Fibroblast of skin of left quadriceps (primary cell): Measurements from ENCODE around the gene AGXT.
"Not testable (repeated sequence)": the region's sequence is repeated elsewhere in the genome, so short reads cannot be mapped to it uniquely, and the experiment has no call there.

Source experiments
- DNase-seq, 2 experiments: peaks; one replicate each; pipeline ENCODE4 v3.0.0-alpha.2; 2013; ENCODE audit warnings: low read depth in 2 of 2

AGXT gene

GRCh38 chr2:240839152-240840143 is 29.2 kb upstream of the AGXT start:
- no peak for DNase-seq

- peak in 1 of 2 experiments; percentile 8 for DNase-seq
Observed at GRCh38 chr2:240840435-240841060, 28.1 kb upstream of the AGXT start.

DNA sequence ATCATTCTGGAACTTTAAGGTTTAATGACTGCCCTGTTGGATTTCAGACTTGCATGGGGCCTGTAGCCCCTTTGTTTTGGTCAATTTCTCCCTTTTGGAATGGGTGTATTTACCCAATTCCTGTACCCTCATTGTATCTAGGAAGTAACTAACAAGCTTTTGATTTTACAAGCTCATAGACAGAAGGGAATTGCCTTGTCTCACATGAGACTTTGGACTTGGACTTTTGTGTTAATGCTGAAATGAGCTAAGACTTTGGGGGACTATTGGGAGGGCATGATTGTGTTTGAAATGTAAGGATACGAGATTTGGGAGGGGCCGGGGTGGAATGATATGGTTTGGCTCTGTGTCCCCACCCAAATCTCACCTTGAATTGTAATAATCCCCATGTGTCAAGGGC is 22.3 kb upstream of the AGXT start:
- DNase-seq = not testable (repeated sequence)

DNA sequence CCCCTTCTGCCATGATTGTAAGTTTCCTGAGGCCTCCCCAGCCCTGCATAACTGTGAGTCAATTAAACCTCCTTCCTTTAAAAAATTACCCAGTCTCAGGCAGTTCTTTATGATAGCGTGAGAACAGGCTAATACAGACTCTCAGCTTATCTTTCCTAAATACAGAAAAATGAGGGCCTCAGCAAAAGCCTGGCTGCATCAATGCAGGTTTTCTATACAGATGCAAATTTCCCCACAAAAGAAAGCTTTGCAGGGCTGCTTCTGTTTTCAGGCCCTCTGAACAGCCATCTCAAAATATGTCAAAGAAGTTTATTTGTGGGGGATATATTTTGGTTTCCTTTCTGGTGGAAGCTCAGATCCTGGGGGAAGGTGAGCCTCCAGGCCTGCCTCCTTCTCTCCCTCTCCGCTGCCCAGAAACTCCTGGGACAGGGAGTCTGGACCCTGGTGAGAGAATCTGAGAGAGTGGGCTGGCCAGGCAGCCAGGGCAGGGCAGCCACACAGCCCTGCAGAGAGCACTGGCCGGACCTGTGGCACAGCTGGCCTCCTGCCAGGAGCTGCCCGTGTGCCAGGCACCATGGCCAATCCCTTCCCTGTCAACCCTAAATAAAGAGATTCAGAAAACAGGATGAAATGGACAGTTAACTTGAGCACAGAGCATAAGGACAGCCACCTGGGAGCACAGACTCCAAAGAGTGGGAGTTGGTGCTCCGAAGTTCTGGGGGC is 21.6 kb upstream of the AGXT start:
- no peak for DNase-seq

- no peak for DNase-seq
Observed at GRCh38 chr2:240847817-240848216, 20.8 kb upstream of the AGXT start.

DNA sequence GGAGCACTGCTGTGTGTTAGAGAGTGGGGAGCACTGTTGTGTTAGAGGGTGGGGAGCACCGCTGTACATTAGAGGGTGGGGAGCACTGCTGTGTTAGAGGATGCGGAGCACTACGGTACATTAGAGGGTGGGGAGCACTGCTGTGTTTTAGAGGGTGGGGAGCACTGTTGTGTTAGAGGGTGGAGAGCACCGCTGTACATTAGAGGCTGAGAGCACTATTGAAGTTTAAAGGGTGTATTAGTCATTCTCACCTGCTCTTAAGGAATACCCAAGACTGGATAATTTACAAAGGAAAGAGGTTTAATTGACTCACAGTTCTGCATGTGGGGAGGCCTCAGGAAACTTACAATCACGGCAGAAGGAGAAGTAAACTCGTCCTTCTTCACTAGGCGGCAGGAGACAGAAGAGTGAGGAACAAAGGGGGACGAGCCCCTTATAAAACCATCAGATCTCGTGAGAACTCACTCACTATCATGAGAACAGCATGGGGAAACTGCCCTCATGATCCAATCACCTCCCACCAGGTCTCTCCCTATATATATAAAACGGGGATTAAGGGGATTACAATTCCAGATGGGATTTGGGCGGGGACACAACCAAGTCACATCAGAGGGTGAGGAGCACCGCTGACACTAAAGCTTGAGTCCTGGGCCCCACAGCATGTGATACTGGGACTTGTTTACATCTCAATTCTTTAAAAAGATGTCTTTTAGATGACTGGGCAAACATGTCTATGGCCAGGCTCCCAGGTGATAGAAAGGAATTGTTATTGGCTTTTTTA is 19.5 kb upstream of the AGXT start:
- no peak for DNase-seq

GRCh38 chr2:240850026-240850425 is 18.6 kb upstream of the AGXT start:
- no peak for DNase-seq

GRCh38 chr2:240850756-240851077 is 17.9 kb upstream of the AGXT start:
- DNase-seq = no peak

DNA sequence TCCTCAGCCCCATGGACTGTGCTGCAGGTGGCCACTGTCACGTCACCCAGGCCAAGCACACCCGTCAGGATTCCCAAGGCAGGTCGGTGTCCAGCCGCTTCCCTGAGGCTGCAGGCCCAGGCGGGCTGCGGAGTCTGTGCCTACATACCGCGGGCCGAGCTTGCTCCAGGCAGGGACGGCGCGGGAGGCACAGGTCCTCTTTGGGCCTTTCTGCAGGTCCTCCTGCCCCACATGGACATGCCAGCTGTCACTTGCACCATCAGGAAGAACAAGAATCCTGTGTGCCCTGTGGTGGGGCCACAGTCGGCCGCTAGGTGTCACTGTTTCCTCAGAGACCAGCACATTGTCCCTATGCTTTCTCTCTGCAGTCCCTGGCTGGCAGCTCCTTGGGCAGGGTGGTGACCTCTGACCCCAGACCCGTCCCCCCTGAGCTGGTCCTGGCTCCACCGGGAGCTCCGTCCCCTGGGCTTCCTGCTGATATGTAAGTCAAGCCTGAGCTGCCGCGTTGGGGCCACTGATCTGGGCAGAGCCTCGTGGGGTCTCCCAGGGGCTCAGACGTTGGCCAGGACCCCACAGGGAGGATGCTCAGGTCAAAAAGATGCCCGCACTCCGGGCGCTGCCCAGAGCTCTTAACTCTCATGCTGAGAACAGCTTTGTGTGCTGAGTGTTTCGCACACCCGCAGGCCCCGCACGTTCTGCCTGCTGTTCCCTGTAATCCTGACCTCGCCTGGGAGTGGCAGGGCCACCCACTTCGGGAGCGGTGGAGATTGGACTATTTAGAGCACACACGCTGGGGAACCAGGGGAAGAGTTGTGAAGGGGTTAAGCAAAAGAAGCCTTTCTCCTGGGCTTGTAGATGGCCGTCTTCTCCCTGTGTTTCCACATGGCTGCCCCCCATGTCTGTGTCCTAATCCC is 17.3 kb upstream of the AGXT start:
- peak; percentile 32 to 33 for DNase-seq

DNA sequence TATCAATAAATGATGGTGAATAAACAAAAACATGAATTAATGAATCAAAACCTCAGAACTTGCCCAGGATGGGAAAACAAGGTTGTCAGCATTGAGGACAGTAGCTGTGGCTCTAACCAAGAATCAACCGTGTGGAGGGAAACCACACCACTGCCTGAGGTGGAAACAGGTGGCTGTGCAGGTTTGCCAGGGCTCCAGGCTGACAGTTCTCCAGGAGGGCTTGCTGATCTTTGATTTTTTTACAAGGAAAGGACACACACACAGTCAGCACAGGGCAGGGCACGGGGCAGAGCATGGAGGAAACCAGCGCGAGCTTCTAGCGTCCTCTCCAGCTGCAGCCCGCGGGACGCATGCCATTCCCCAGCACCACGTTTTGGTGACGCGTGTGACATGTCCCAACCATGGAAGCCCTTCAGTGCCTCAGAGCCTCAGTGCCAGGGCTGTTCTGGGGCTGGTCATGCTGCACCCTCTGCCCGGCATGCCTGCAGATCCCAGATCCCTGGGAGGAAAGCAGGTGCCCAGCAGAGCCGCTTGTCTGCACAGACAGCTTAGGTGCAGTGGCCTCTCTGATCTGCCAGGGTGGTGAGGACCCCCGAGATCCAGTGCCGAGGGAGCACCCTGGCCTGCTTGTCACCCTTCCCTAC is 15.8 kb upstream of the AGXT start:
- no peak for DNase-seq

GRCh38 chr2:240855670-240856069 is 13.0 kb upstream of the AGXT start:
- no peak for DNase-seq

- no peak for DNase-seq
Observed at GRCh38 chr2:240856151-240856980, 12.3 kb upstream of the AGXT start.

DNA sequence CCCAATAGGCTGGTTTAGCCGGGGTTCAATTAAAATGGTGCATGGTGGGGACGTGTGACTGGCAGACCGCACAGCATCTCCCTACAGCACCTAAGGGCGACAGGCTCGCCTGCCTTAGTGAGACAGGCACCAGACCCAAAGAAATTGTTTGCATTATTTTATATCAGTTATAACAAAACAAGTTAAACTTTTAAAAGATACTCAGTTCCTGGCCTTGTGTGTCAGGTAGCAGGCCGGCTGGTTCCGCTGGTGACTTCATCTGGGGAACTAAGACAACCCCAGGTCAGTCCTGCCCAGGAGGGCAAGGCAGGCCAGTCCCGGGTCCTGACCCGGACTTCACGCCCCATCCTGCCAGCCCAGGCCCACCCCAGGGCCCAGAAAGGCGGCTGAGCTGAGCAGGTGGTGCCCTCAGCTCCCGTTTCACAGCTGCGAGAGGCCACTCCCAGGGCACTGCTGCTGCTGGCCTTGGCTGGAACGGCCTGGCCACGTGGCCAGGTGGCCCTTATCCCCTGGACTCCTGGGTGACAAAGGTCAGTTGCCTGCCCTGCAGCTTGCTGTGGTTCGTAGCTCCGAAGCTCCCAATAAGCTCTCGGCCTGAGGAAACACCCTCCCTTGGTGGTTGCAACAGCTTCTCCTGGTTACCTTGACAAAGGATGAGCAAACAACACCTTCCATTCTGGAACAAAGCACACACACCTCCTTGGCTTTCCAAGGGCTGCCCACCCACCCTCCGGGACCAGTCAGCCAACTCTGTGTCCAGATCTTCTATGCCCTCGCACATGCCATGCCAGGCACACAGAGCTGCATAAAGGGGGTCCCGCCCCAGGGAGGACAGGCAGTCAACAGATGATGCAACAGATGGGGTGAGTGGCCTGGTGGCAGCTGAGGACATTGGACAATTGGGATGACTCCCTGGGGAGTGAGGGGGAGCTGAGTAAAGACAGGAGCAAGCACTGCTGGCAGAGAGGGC is 11.3 kb upstream of the AGXT start:
- no peak for DNase-seq

DNA sequence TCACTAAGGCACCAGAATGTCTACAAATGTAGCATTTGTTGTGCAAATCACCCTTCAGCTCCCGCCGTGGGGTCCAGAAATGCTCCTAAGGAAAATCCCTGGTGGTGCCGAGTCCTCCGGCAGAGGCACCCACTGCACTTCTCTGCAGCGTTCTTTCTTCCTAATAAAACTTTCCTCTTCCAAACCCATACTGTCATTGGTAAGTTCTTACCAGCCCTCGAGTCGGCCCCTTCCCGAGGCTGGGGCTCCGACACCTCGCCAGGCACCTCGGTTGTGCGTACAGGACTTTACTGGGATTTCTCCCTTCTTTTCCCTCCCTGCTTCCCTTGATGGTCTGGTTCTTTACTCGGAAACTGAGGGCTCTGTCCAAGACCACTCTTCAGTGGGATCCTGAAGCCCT is 10.3 kb upstream of the AGXT start:
- DNase-seq = no peak

GRCh38 chr2:240858871-240859270 is 9.8 kb upstream of the AGXT start:
- no peak for DNase-seq

GRCh38 chr2:240861547-240861946 is 7.1 kb upstream of the AGXT start:
- no peak for DNase-seq

DNA sequence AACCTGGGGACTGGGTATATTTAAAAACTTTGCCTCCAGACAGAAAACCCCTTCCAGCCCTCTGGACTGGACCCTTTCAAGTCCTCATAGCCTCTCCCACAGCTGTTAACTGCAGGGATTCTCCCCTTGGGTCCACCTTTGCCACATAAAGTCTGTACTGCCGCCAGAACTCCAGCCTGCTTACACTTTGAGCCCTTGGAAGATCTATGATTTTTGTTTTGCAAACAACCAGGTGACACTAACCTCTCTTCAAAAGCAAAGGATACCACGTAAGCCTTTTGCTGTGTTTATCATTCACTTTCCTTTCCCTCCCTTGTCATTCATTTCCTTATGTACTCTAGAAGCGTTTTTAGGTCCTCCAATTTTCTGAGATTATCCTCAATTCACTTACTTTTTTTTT is 4.1 kb upstream of the AGXT start:
- no peak for DNase-seq

GRCh38 chr2:240865391-240865790 is 3.2 kb upstream of the AGXT start:
- DNase-seq = no peak
